Esophagus muscularis mucosa (tissue), 4 donors: ENCODE results near the gene HSD17B14. TPM values are rescaled to one million over a fixed set of nuclear protein-coding genes. Genes with fewer than 3 reads are reported as not detected.
"Not testable (repeated sequence)": the region's sequence is repeated elsewhere in the genome, so short reads cannot be mapped to it uniquely, and the experiment has no call there.

Experiments used
- DNase-seq: peaks from one replicate; pipeline ENCODE4 v3.0.0-alpha.2; 2017; ENCODE audit errors: extremely low spot score
- H3K27ac ChIP-seq, 4 donors: fragments of 200-600 bp; sonication (generic); replicated peaks in 1 of 4; 1 replicate in 3 of 4; 2 replicates in 1 of 4; pipeline ENCODE4 v1.5.1; 2016 to 2019; ENCODE audit warnings: mild to moderate bottlenecking in 1 of 4
- H3K27me3 ChIP-seq, 4 donors: fragments of 200-600 bp; sonication (generic); one replicate each; pipeline versions ENCODE4 v1.5.1 to v1.6.0; 2016 to 2019
- H3K36me3 ChIP-seq, 4 donors: fragments of 200-600 bp; sonication (generic); one replicate each; pipeline ENCODE4 v1.5.1; 2016 to 2019
- H3K4me1 ChIP-seq, 4 donors: fragments of 200-600 bp; sonication (generic); one replicate each; pipeline ENCODE4 v1.5.1; 2016 to 2019
- H3K4me3 ChIP-seq, 4 donors: fragments of 200-600 bp; sonication (generic); 1 replicate in 2 of 4; 2 replicates in 2 of 4; pipeline ENCODE4 v1.5.1; 2016 to 2019; ENCODE audit warnings: mild to moderate bottlenecking in 4 of 4, moderate library complexity in 1 of 4
- H3K9me3 ChIP-seq, 4 donors: fragments of 200-600 bp; sonication (generic); 1 replicate in 3 of 4; 2 replicates in 1 of 4; pipeline ENCODE4 v1.5.1; 2016 to 2019
- EP300 ChIP-seq: sonication (generic); formaldehyde crosslinking; IDR thresholded peaks from one replicate; pipeline ENCODE4 v1.6.1; 2017; ENCODE audit warnings: antibody characterized with exemption
- POLR2A ChIP-seq: fragments of 450-650 bp; IDR thresholded peaks from one replicate; pipeline ENCODE4 v1.6.1; 2017; ENCODE audit warnings: antibody characterized with exemption, moderate library complexity, mild to moderate bottlenecking, low read depth
- POLR2AphosphoS5 ChIP-seq, 2 donors: sonication (generic); formaldehyde crosslinking; IDR thresholded peaks; one replicate each; pipeline ENCODE4 v1.6.1; 2017; ENCODE audit warnings: antibody characterized with exemption in 2 of 2
- WGBS: methylation state at CpG from one replicate; pipeline ENCODE4 v1.1.5; 2018; 5-methylcytosine and 5-hydroxymethylcytosine counted together
- intact Hi-C: fragments of 100-400 bp; cut with DNase I; formaldehyde crosslinking; loops from one replicate; pipeline ENCODE4 v1.15.1; 2023
- total RNA-seq, 4 donors: library from RNA; depleted of rRNA; stranded (reverse); fragments of >200 nt; gene quantifications; one replicate each; pipeline versions ENCODE4 v1.1.0 to v1.2.1, GENCODE V29; 2016
- TF ChIP-seq, protein P1 (sequence below), 3 experiments: fragments of 200-600 bp in 2 of 3; fragments of 450-650 bp in 1 of 3; sonication (generic) in 2 of 3; IDR thresholded peaks; one replicate each; pipeline ENCODE4 v1.5.1; 2017 to 2019; ENCODE audit warnings: antibody characterized with exemption in 3 of 3, mild to moderate bottlenecking in 2 of 3, moderate library complexity in 1 of 3

Gene HSD17B14
- total RNA-seq, result 1 to 10 TPM; 7.1 to 8.9 (median 7.8) TPM

- WGBS, result 11% methylated on average over 35 of the region's 35 CpGs
- Histone ChIP-seq H3K27me3 (no peaks in the 10 kb centered on the region), H3K9me3 (no peaks in the 10 kb centered on the region), H3K36me3 (peaks cover 0 to 45% (median 18%) of the 10 kb centered on the region in 4 donors), H3K4me3 (peak within 1 kb of the TSS; percentile 40 to 58 (median 50)), H3K4me1 (peaks cover 18 to 27% (median 25%) of the 10 kb centered on the region in 4 donors), H3K27ac (peak within 1 kb of the TSS; percentile 72 to 83 (median 79))
- no peak for DNase-seq
- intact Hi-C loops, result loop anchor here (2.0 kb wide), 1 partner anchor 42 kb away; no protein-coding TSS in a partner anchor
- no peak for TF ChIP-seq POLR2AphosphoS5 (IDR thresholded peaks at IDR 0.05)
- TF ChIP-seq, protein P1, sequence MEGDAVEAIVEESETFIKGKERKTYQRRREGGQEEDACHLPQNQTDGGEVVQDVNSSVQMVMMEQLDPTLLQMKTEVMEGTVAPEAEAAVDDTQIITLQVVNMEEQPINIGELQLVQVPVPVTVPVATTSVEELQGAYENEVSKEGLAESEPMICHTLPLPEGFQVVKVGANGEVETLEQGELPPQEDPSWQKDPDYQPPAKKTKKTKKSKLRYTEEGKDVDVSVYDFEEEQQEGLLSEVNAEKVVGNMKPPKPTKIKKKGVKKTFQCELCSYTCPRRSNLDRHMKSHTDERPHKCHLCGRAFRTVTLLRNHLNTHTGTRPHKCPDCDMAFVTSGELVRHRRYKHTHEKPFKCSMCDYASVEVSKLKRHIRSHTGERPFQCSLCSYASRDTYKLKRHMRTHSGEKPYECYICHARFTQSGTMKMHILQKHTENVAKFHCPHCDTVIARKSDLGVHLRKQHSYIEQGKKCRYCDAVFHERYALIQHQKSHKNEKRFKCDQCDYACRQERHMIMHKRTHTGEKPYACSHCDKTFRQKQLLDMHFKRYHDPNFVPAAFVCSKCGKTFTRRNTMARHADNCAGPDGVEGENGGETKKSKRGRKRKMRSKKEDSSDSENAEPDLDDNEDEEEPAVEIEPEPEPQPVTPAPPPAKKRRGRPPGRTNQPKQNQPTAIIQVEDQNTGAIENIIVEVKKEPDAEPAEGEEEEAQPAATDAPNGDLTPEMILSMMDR (IDR thresholded peaks at IDR 0.05), result no peak
Observed at GRCh38 chr19:48836089-48837017, at the start of gene HSD17B14. Gene HSD17B14 (minus strand): TSS chr19:48836491. CDS start chr19:48836411, 80 bp downstream.

GRCh38 chr19:48883726-48884125 is 47.4 kb upstream of the HSD17B14 start:
- no peaks in the 10 kb centered on the region for H3K9me3 ChIP-seq
- H3K27me3 ChIP-seq, result no peaks in the 10 kb centered on the region
- no peak overlapping the region for H3K27ac ChIP-seq
- intact Hi-C loops, result no loop called here
- peaks cover under 1 to 15% (median 4%) of the 10 kb centered on the region in 4 donors for H3K4me1 ChIP-seq
- no peak overlapping the region for H3K4me3 ChIP-seq
- H3K36me3 ChIP-seq, result peaks cover 0 to 10% (median under 1%) of the 10 kb centered on the region in 4 donors
- 95% methylated on average over 7 of the region's 7 CpGs for WGBS
- DNase-seq, result no peak
- TF ChIP-seq POLR2A (no peak), POLR2AphosphoS5 (IDR thresholded peaks at IDR 0.05) (no peak), EP300 (no peak)
- TF ChIP-seq, protein P1 (IDR thresholded peaks at IDR 0.05), result no peak

DNA sequence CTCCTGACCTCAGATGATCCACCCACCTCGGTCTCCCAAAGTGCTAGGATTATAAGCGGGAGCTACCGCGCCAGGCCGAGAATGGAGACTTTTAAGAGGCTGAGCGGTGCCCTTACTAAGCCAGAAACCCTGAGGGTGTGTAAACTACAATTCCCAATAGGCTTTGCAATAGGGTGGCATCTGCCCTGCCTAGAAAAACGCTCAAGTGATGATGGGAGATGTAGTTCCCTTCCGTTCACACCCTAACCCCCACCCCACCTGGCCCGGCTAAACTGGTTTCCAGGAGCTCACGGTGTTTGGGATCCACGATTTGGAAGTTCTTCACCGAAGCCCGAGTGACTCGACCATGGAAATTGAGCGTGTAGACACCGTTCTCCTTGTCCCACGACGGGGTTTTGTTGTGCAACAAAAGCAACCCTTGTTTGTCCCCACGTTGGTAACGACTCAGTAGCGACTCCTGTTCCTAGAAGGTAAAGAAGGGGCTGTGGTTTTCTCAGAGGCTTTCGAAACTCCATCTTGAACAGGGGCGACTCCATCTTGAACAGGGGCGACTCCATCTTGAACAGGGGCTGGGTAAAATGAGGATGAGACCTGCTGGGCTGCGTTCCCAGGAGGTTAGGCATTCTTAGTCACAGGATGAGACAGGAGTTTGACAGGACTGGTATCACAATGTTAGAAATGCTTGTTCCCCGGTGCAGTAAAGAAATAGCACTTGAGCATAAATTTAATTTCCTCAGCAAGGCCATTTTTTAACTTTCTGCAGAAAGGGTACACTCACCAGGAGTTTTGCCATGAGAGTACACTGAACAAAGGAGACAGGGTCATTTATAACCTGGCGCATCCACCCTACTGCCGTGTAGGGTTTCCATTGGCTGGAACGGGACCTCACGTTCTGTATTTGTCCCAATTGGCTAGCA is 45.7 kb upstream of the HSD17B14 start:
- no peaks in the 10 kb centered on the region for H3K27me3 ChIP-seq
- H3K4me3 ChIP-seq, result no peak overlapping the region
- TF ChIP-seq POLR2AphosphoS5 (IDR thresholded peaks at IDR 0.05) (no peak), EP300 (no peak), POLR2A (no peak)
- TF ChIP-seq, protein P1 (IDR thresholded peaks at IDR 0.05), result no peak
- H3K27ac ChIP-seq, result peak overlapping the region in 2 of 4 donors; percentile 20 to 22
- intact Hi-C loops, result no loop called here
- H3K9me3 ChIP-seq, result no peaks in the 10 kb centered on the region
- DNase-seq, result no peak
- peaks cover 0 to 26% (median 13%) of the 10 kb centered on the region in 4 donors for H3K36me3 ChIP-seq
- peaks cover 14 to 32% (median 19%) of the 10 kb centered on the region in 4 donors for H3K4me1 ChIP-seq
- WGBS, result 78% methylated on average over 30 of the region's 30 CpGs

- peak overlapping the region in 1 of 4 donors; percentile 99 for H3K27ac ChIP-seq
- WGBS, result 94% methylated on average over 9 of the region's 9 CpGs
- H3K9me3 ChIP-seq, H3K27me3 ChIP-seq, H3K4me3 ChIP-seq, intact Hi-C loops, DNase-seq: not testable (repeated sequence)
- peaks cover 8 to 49% (median 33%) of the 10 kb centered on the region in 4 donors for H3K36me3 ChIP-seq
- H3K4me1 ChIP-seq, result peaks cover 37 to 49% (median 41%) of the 10 kb centered on the region in 4 donors
Observed at GRCh38 chr19:48879696-48880095, 43.4 kb upstream of the HSD17B14 start.
